ENCODE measurements around the gene HPCA. TPM values are rescaled to one million over a fixed set of nuclear protein-coding genes. Genes with fewer than 3 reads are reported as not detected.

Gene HPCA
- total and polyA plus RNA-seq, 2 of the 8 experiments (the other 6 are each of a cell fraction or from before 2014, with no cell fraction given), result 0.70 to 1.4 TPM

GRCh38 chr1:32872192-32872460, 14.2 kb upstream of the HPCA start:
- Histone ChIP-seq H3K56ac (replicated peaks; ENCODE audit: insufficient read length, low read depth, low read length) (no peak overlapping the region), H3K27me3 (replicated peaks in 1 of 4; ENCODE audit: control insufficient read depth in 3 of 4, extremely low read depth in 1 of 4, insufficient read depth in 3 of 4, low read length in 3 of 4) (peaks cover 6 to 35% (median 28%) of the 10 kb centered on the region in 4 experiments), H3K9ac (replicated peaks in 1 of 4; ENCODE audit: extremely low read depth in 1 of 4, low read depth in 3 of 4, low read length in 3 of 4) (no peak overlapping the region), H3K79me1 (ENCODE audit: low read depth, low read length) (no peaks in the 10 kb centered on the region), H4K20me1 (replicated peaks in 1 of 2; ENCODE audit: control insufficient read depth in 1 of 2, insufficient read depth in 2 of 2, low read length in 2 of 2) (peaks cover 0 to 2% of the 10 kb centered on the region in 2 experiments), H3K4me3 (ENCODE audit: extremely low read depth in 1 of 4, insufficient read depth in 2 of 4, low read depth in 3 of 4, low read length in 4 of 4) (peak overlapping the region in 2 of 4 experiments; percentile 3 to 6; a peak in 1 of 8 replicates), H3K27ac (ENCODE audit: low read depth, low read length) (no peak overlapping the region), H2BK12ac (ENCODE audit: low read depth, low read length) (peak overlapping the region; percentile 60; the same call in 1 of the 2 replicates), H3K36me3 (ENCODE audit: control insufficient read depth in 2 of 4, insufficient read depth in 4 of 4, low read length in 3 of 4) (no peaks in the 10 kb centered on the region; a peak in 1 of 8 replicates), H3K23me2 (ENCODE audit: low read depth, low read length) (peaks cover 6% of the 10 kb centered on the region; the same call in 1 of the 2 replicates), H2BK120ac (replicated peaks; ENCODE audit: low read depth, low read length) (no peak overlapping the region), H4K91ac (replicated peaks; ENCODE audit: insufficient read length, low read length) (no peak overlapping the region), H2AK5ac (ENCODE audit: low read depth, low read length) (no peak overlapping the region), H3K23ac (ENCODE audit: insufficient read length) (no peak overlapping the region), H3K4ac (replicated peaks; ENCODE audit: insufficient read length, low read depth, low read length) (no peak overlapping the region), H3K9me3 (ENCODE audit: insufficient read depth in 2 of 2, low read depth in 1 of 2, low read length in 1 of 2) (no peaks in the 10 kb centered on the region), H3K14ac (ENCODE audit: insufficient read length) (no peak overlapping the region), H4K8ac (ENCODE audit: extremely low read depth, insufficient read depth, low read length) (no peak overlapping the region), H3K4me2 (ENCODE audit: insufficient read depth in 1 of 2, low read depth in 2 of 2, low read length in 2 of 2) (peak overlapping the region; percentile 55 to 57; a peak in 3 of 4 replicates), H3K4me1 (replicated peaks in 1 of 4; ENCODE audit: control insufficient read depth in 3 of 4, insufficient read depth in 4 of 4, low read length in 3 of 4) (peaks cover 6 to 36% (median 23%) of the 10 kb centered on the region in 4 experiments), H2BK5ac (ENCODE audit: low read depth, low read length) (no peak overlapping the region), H3K18ac (ENCODE audit: extremely low read depth, low read length) (peak overlapping the region; percentile 57; the same call in 1 of the 2 replicates), H2AFZ (ENCODE audit: low read length) (no peak overlapping the region), H4K5ac (ENCODE audit: insufficient read length, low read depth, low read length) (no peak overlapping the region), H2BK15ac (ENCODE audit: low read length) (no peak overlapping the region), H3K79me2 (ENCODE audit: control insufficient read depth in 1 of 2, insufficient read depth in 2 of 2, low read length in 2 of 2) (no peaks in the 10 kb centered on the region), H2BK20ac (ENCODE audit: low read length) (no peak overlapping the region)
- DNase-seq (ENCODE audit: low read depth in 1 of 2, low spot score in 2 of 2) (no peak), FAIRE-seq (no peak)
- WGBS, 2 experiments (ENCODE audit: extremely low coverage in 1 of 2, insufficient coverage in 1 of 2, insufficient read length in 1 of 2, insufficient replicate concordance in 2 of 2, low coverage in 1 of 2, low lambda C conversion rate in 2 of 2, missing lambda C conversion rate in 1 of 2), result 72% methylated on average over 4 of the region's 7 CpGs; no CpG with 5 or more reads in 1 of the 2 experiments
- TF ChIP-seq SP4 (IDR thresholded peaks at IDR 0.05; ENCODE audit: low read length) (no peak), ASH2L (IDR thresholded peaks at IDR 0.05; ENCODE audit: low read length) (no peak), EGR1 (IDR thresholded peaks at IDR 0.05; ENCODE audit: borderline replicate concordance, low read depth, low read length) (no peak), NRF1 (IDR thresholded peaks at IDR 0.05; ENCODE audit: low read depth, low read length) (no peak), KDM1A (IDR thresholded peaks at IDR 0.05; ENCODE audit: borderline replicate concordance, low read length) (no peak), E2F6 (IDR thresholded peaks at IDR 0.05) (no peak), POU5F1 (IDR thresholded peaks at IDR 0.05; ENCODE audit: low read depth, low read length) (no peak), CTBP2 (IDR thresholded peaks at IDR 0.05; ENCODE audit: borderline replicate concordance, insufficient read depth, insufficient read length, low read length) (no peak), HDAC2 (IDR thresholded peaks at IDR 0.05; ENCODE audit: borderline replicate concordance in 1 of 2, low read depth in 2 of 2, low read length in 2 of 2) (no peak)
- CTCF ChIA-PET (ENCODE audit: partially characterized antibody), result interaction anchor here (0.6 to 19.0 kb wide), 22 partner anchors 9 to 1897 kb away, joined by 3 to 382 read pairs (median 4); partner anchors contain the start of gene HPCA
- POLR2A ChIA-PET (ENCODE audit: partially characterized antibody), result interaction anchor here (0.6 to 3.0 kb wide), 6 partner anchors 9 to 195 kb away, joined by 3 to 10 read pairs (median 7); partner anchors contain the start of genes S100PBP and YARS1
